Measurements from ENCODE around the gene NKIRAS2.

DNA sequence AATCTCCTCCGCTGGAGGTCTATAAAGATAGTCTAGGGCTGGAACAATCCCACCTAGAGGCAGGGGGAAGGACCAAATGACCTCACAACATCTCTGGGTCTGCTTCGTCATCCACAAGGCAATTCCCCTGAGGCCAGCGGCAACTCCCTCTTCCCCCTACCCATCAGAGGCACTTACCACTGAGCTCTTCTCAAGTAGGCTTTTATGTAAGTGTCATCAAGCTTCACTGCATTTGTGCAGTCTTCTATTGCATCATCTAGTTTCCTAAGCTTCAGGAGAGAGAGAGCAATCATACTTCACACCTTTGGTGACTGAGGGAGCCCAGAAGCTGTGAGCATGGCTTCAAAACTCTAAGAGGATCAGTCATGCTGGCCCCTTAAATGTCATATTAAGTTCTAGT, 32.2 kb upstream of the NKIRAS2 start:
- TF ChIP-seq POLR2A (IDR thresholded peaks at IDR 0.05; ENCODE audit: low read depth, low read length) (no peak), POLR2AphosphoS5 (IDR thresholded peaks at IDR 0.05; ENCODE audit: low read depth, low read length) (no peak)

Measured in GM12892 (cell line).